Measurements from ENCODE around the gene HELZ2. TPM values are rescaled to one million over a fixed set of nuclear protein-coding genes. Genes with fewer than 3 reads are reported as not detected.

Gene HELZ2
- total RNA-seq, 1 donor from 2014 or later: 188 TPM

DNA sequence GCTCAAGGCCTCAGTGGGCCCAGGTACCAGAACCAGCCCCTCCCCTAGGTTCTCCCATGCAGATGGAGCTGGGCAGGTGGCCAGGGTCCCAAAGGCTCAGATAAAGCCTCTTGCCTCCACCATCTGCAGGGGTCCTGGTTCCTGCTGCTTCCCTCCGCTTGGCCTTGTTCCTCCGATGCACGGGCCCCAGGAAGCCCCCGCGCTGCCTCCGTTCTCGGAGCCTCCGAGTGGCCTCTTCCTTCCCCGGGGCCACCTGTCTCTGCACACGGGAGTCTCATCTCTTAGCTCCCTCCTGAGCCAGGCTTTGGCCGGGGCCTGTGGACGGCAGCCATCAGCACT, 35.0 kb downstream of the HELZ2 start:
- H3K4me3 Mint-ChIP-seq (ENCODE audit: unreplicated experiment): no peak overlapping the region
- Histone ChIP-seq H3K27me3 (ENCODE audit: insufficient read depth, low read length) (no peaks in the 10 kb centered on the region), H3K27ac (ENCODE audit: low read depth, low read length) (no peak overlapping the region), H3K4me3 (ENCODE audit: insufficient read depth, low read depth, low read length) (no peak overlapping the region), H3K9me3 (ENCODE audit: insufficient read depth, low read depth, low read length) (no peaks in the 10 kb centered on the region), H4K20me1 (ENCODE audit: insufficient read depth, low read length) (no peaks in the 10 kb centered on the region), H3K4me2 (ENCODE audit: low read length) (no peak overlapping the region), H3K4me1 (ENCODE audit: insufficient read depth, low read length) (peaks cover 8% of the 10 kb centered on the region), H3K36me3 (ENCODE audit: insufficient read depth, low read length) (no peaks in the 10 kb centered on the region), H2AFZ (ENCODE audit: low read depth, low read length) (no peak overlapping the region), H3K9ac (ENCODE audit: low read length) (no peak overlapping the region), H3K79me2 (ENCODE audit: insufficient read depth, low read length) (no peaks in the 10 kb centered on the region)
- no peak for TF ChIP-seq EZH2 (IDR thresholded peaks at IDR 0.05; ENCODE audit: insufficient read depth, low read length)
- TF ChIP-seq, protein P1, sequence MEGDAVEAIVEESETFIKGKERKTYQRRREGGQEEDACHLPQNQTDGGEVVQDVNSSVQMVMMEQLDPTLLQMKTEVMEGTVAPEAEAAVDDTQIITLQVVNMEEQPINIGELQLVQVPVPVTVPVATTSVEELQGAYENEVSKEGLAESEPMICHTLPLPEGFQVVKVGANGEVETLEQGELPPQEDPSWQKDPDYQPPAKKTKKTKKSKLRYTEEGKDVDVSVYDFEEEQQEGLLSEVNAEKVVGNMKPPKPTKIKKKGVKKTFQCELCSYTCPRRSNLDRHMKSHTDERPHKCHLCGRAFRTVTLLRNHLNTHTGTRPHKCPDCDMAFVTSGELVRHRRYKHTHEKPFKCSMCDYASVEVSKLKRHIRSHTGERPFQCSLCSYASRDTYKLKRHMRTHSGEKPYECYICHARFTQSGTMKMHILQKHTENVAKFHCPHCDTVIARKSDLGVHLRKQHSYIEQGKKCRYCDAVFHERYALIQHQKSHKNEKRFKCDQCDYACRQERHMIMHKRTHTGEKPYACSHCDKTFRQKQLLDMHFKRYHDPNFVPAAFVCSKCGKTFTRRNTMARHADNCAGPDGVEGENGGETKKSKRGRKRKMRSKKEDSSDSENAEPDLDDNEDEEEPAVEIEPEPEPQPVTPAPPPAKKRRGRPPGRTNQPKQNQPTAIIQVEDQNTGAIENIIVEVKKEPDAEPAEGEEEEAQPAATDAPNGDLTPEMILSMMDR (IDR thresholded peaks at IDR 0.05; ENCODE audit: insufficient read depth, low read depth, low read length): no peak
- DNase-seq (ENCODE audit: low read depth) (no peak), FAIRE-seq (no peak)
- peaks cover 2% of the 10 kb centered on the region for H3K36me3 Mint-ChIP-seq (ENCODE audit: low read depth, unreplicated experiment)
- H3K27me3 Mint-ChIP-seq (ENCODE audit: low read depth, unreplicated experiment): peaks cover 4% of the 10 kb centered on the region
- peaks cover 2% of the 10 kb centered on the region for H3K4me1 Mint-ChIP-seq (ENCODE audit: low read depth, unreplicated experiment)
- no peaks in the 10 kb centered on the region for H3K9me3 Mint-ChIP-seq (ENCODE audit: unreplicated experiment)
- no peak overlapping the region for H3K27ac Mint-ChIP-seq (ENCODE audit: unreplicated experiment)

GRCh38 chr20:63538204-63539091, 35.6 kb downstream of the HELZ2 start:
- no peak overlapping the region for H3K4me3 Mint-ChIP-seq (ENCODE audit: unreplicated experiment)
- no peaks in the 10 kb centered on the region for H3K36me3 ChIP-seq (ENCODE audit: insufficient read depth, low read length)
- no peaks in the 10 kb centered on the region for H3K79me2 ChIP-seq (ENCODE audit: insufficient read depth, low read length)
- no peak overlapping the region for H3K27ac Mint-ChIP-seq (ENCODE audit: unreplicated experiment)
- H3K4me1 Mint-ChIP-seq (ENCODE audit: low read depth, unreplicated experiment): peaks cover 2% of the 10 kb centered on the region
- no peaks in the 10 kb centered on the region for H4K20me1 ChIP-seq (ENCODE audit: insufficient read depth, low read length)
- DNase-seq (ENCODE audit: low read depth): no peak
- H3K4me2 ChIP-seq (ENCODE audit: low read length): peak overlapping the region; percentile 79
- TF ChIP-seq, protein P1 (IDR thresholded peaks at IDR 0.05; ENCODE audit: insufficient read depth, low read depth, low read length): no peak
- no peak for TF ChIP-seq EZH2 (IDR thresholded peaks at IDR 0.05; ENCODE audit: insufficient read depth, low read length)
- H3K27me3 Mint-ChIP-seq (ENCODE audit: low read depth, unreplicated experiment): no peaks in the 10 kb centered on the region
- H3K9me3 Mint-ChIP-seq (ENCODE audit: unreplicated experiment): no peaks in the 10 kb centered on the region
- H2AFZ ChIP-seq (ENCODE audit: low read depth, low read length): peak overlapping the region; percentile 81
- no peaks in the 10 kb centered on the region for H3K27me3 ChIP-seq (ENCODE audit: insufficient read depth, low read length)
- H3K9ac ChIP-seq (ENCODE audit: low read length): peak overlapping the region; percentile 50
- no peak overlapping the region for H3K27ac ChIP-seq (ENCODE audit: low read depth, low read length)
- H3K36me3 Mint-ChIP-seq (ENCODE audit: low read depth, unreplicated experiment): no peaks in the 10 kb centered on the region
- FAIRE-seq: no peak
- H3K9me3 ChIP-seq (ENCODE audit: insufficient read depth, low read depth, low read length): no peaks in the 10 kb centered on the region
- peaks cover 8% of the 10 kb centered on the region for H3K4me1 ChIP-seq (ENCODE audit: insufficient read depth, low read length)
- H3K4me3 ChIP-seq (ENCODE audit: insufficient read depth, low read depth, low read length): no peak overlapping the region
